ENCODE measurements around the gene PAF1. TPM values are rescaled to one million over a fixed set of nuclear protein-coding genes. Genes with fewer than 3 reads are reported as not detected.

The PAF1 gene
- total and polyA plus RNA-seq, 2 of the 13 experiments (the other 11 are each of a cell fraction or from before 2014, with no cell fraction given) = 30.2 to 31.1 TPM

- TF ChIP-seq USF2 (IDR thresholded peaks at IDR 0.05; ENCODE audit: low read depth, low read length) = no peak
- TF ChIP-seq USF2 (CRISPR knock-in tag; IDR thresholded peaks at IDR 0.05; ENCODE audit: borderline replicate concordance) = no peak
- TF ChIP-seq ZNF256 (CRISPR knock-in tag; conservative IDR thresholded peaks at IDR 0.05) = no peak
- TF ChIP-seq ZNF234 (CRISPR knock-in tag; conservative IDR thresholded peaks at IDR 0.05) = 0 out of 2 replicates have a peak, but pooled peaks have one; percentile 47
- no peak for TF ChIP-seq ZFP62 (CRISPR knock-in tag; IDR thresholded peaks at IDR 0.05)
- no peak for TF ChIP-seq ZNF703 (CRISPR knock-in tag; IDR thresholded peaks at IDR 0.05; ENCODE audit: borderline replicate concordance)
- TF ChIP-seq ZNF576 (CRISPR knock-in tag; IDR thresholded peaks at IDR 0.05) = no peak
- TF ChIP-seq TFDP1 (CRISPR knock-in tag; IDR thresholded peaks at IDR 0.05; ENCODE audit: borderline replicate concordance) = no peak; the same call in 1 of the 2 replicates
- no peak for TF ChIP-seq ZNF274 (CRISPR knock-in tag; IDR thresholded peaks at IDR 0.05)
- no peak for TF ChIP-seq HNF4G (IDR thresholded peaks at IDR 0.05; ENCODE audit: borderline replicate concordance, low read depth, low read length)
- no peak for TF ChIP-seq HNF4G (CRISPR knock-in tag; IDR thresholded peaks at IDR 0.05; ENCODE audit: borderline replicate concordance, low read depth)
- no peak for TF ChIP-seq FOXK2 (IDR thresholded peaks at IDR 0.05)
- no peak for TF ChIP-seq ZNF160 (CRISPR knock-in tag; IDR thresholded peaks at IDR 0.05)
- no peak for TF ChIP-seq CHD4 (IDR thresholded peaks at IDR 0.05; ENCODE audit: borderline replicate concordance, low read length)
- TF ChIP-seq STAG1 (CRISPR knock-in tag; IDR thresholded peaks at IDR 0.05) = no peak
- TF ChIP-seq MZF1 (CRISPR knock-in tag; IDR thresholded peaks at IDR 0.05; ENCODE audit: borderline replicate concordance) = no peak
- TF ChIP-seq ARHGAP35 (CRISPR knock-in tag; IDR thresholded peaks at IDR 0.05; ENCODE audit: borderline replicate concordance) = no peak
- no peak for TF ChIP-seq STAT5B (CRISPR knock-in tag; IDR thresholded peaks at IDR 0.05)
- no peak for TF ChIP-seq GMEB1 (CRISPR knock-in tag; IDR thresholded peaks at IDR 0.05; ENCODE audit: borderline replicate concordance)
- TF ChIP-seq HOXA9 (CRISPR knock-in tag; IDR thresholded peaks at IDR 0.05; ENCODE audit: borderline replicate concordance) = no peak
- TF ChIP-seq CC2D1A (CRISPR knock-in tag; IDR thresholded peaks at IDR 0.05) = no peak
- no peak; the same call in none of the 2 replicates for TF ChIP-seq ZNF746 (CRISPR knock-in tag; IDR thresholded peaks at IDR 0.05)
- TF ChIP-seq KLF9 (CRISPR knock-in tag; IDR thresholded peaks at IDR 0.05; ENCODE audit: low read depth) = no peak
- 0 out of 2 replicates have a peak, but pooled peaks have one; percentile 17 for TF ChIP-seq MXD3 (CRISPR knock-in tag; IDR thresholded peaks at IDR 0.05)
- peak; percentile 97 for TF ChIP-seq ATF7 (IDR thresholded peaks at IDR 0.05)
- peak; percentile 87 for TF ChIP-seq ATF7 (CRISPR knock-in tag; IDR thresholded peaks at IDR 0.05)
Measured at GRCh38 chr19:39409208-39410016, 18.5 kb upstream of the PAF1 start (continued).

All from HepG2 (cell line).